MCF 10A (cell line): ENCODE data around the gene RCL1. TPM values are rescaled to one million over a fixed set of nuclear protein-coding genes. Genes with fewer than 3 reads are reported as not detected.

Experiments
- BruUV-seq: library from RNA; stranded (reverse); fragments of 400-500 nt; replicated peaks from 2 replicates; lab custom pipeline; 2021; lab: Mats Ljungman, UMichigan
- CTCF ChIA-PET: fragments of 300-600 bp; sonication (Branson Sonifier 250); formaldehyde crosslinking; extraction: SDS; loops from one replicate; lab custom pipeline; 2021; ENCODE audit warnings: antibody characterized with exemption, inconsistent platforms; lab: Yijun Ruan, JAX
- POLR2A ChIA-PET: fragments of 300-600, 350-650 bp; sonication (Branson Sonifier 250); formaldehyde crosslinking; extraction: SDS; loops from one replicate; lab custom pipeline; 2020; ENCODE audit warnings: antibody characterized with exemption, inconsistent platforms; lab: Yijun Ruan, JAX
- DNase-seq: peaks from one replicate; pipeline ENCODE4 v3.0.0-alpha.2; 2018; ENCODE audit not compliant: unreplicated experiment
- H3K27ac Mint-ChIP-seq: one replicate; pipeline ENCODE4 v1.8.0; 2022; ENCODE audit warnings: mild to moderate bottlenecking, low read depth, mixed read lengths; ENCODE audit not compliant: unreplicated experiment
- H3K27me3 Mint-ChIP-seq: one replicate; pipeline ENCODE4 v1.8.0; 2022; ENCODE audit warnings: mixed read lengths; ENCODE audit not compliant: insufficient read depth, unreplicated experiment
- H3K36me3 Mint-ChIP-seq: one replicate; pipeline ENCODE4 v1.8.0; 2022; ENCODE audit warnings: mild to moderate bottlenecking, moderate library complexity, mixed read lengths; ENCODE audit not compliant: insufficient read depth, unreplicated experiment
- H3K4me1 Mint-ChIP-seq: one replicate; pipeline ENCODE4 v1.8.0; 2022; ENCODE audit warnings: mixed read lengths; ENCODE audit not compliant: insufficient read depth, unreplicated experiment
- H3K4me3 Mint-ChIP-seq: one replicate; pipeline ENCODE4 v1.8.0; 2022; ENCODE audit warnings: mild to moderate bottlenecking, moderate library complexity, mixed read lengths; ENCODE audit not compliant: unreplicated experiment
- H3K9me3 Mint-ChIP-seq: one replicate; pipeline ENCODE4 v1.8.0; 2022; ENCODE audit warnings: mixed read lengths; ENCODE audit not compliant: unreplicated experiment
- intact Hi-C: fragments of 100-400 bp; cut with micrococcal nuclease; formaldehyde crosslinking; loops from 2 replicates; pipeline ENCODE4 v1.14.1; 2022
- total RNA-seq: library from RNA; stranded (reverse); gene quantifications from 2 replicates; pipeline ENCODE4 v1.2.3, GENCODE V29; 2022
- TF ChIP-seq, protein P1 (sequence below): fragments of 200-600 bp; IDR thresholded peaks from one replicate; pipeline ENCODE4 v1.8.0; 2022; ENCODE audit warnings: antibody characterized with exemption, mild to moderate bottlenecking; ENCODE audit not compliant: unreplicated experiment

RCL1 gene
- total RNA-seq, 1 experiment from 2014 or later, result 27.8 TPM

- intact Hi-C loops, result loop anchor here (5.0 kb wide), 2 partner anchors 40 to 155 kb away; partner anchors contain the start of genes JAK2 and RCL1
- Mint-ChIP-seq H3K27me3 (no peaks in the 10 kb centered on the region), H3K4me3 (no peak overlapping the region), H3K36me3 (peaks cover 23% of the 10 kb centered on the region), H3K27ac (peak overlapping the region; percentile 93), H3K9me3 (no peaks in the 10 kb centered on the region), H3K4me1 (peaks cover 39% of the 10 kb centered on the region)
- TF ChIP-seq, protein P1, sequence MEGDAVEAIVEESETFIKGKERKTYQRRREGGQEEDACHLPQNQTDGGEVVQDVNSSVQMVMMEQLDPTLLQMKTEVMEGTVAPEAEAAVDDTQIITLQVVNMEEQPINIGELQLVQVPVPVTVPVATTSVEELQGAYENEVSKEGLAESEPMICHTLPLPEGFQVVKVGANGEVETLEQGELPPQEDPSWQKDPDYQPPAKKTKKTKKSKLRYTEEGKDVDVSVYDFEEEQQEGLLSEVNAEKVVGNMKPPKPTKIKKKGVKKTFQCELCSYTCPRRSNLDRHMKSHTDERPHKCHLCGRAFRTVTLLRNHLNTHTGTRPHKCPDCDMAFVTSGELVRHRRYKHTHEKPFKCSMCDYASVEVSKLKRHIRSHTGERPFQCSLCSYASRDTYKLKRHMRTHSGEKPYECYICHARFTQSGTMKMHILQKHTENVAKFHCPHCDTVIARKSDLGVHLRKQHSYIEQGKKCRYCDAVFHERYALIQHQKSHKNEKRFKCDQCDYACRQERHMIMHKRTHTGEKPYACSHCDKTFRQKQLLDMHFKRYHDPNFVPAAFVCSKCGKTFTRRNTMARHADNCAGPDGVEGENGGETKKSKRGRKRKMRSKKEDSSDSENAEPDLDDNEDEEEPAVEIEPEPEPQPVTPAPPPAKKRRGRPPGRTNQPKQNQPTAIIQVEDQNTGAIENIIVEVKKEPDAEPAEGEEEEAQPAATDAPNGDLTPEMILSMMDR, result no peak
- ChIA-PET POLR2A (interaction anchor here (2.3 kb wide), 1 partner anchor 39 kb away, joined by 15 read pairs; the partner anchor contains the start of gene RCL1), CTCF (interaction anchor here (0.7 to 4.1 kb wide), 5 partner anchors 69 to 156 kb away, joined by 3 to 21 read pairs (median 3); no protein-coding TSS in a partner anchor)
- DNase-seq, result no peak
- no TSS peak for BruUV-seq
Observed at GRCh38 chr9:4831944-4832343, 39.2 kb downstream of the RCL1 start.

DNA sequence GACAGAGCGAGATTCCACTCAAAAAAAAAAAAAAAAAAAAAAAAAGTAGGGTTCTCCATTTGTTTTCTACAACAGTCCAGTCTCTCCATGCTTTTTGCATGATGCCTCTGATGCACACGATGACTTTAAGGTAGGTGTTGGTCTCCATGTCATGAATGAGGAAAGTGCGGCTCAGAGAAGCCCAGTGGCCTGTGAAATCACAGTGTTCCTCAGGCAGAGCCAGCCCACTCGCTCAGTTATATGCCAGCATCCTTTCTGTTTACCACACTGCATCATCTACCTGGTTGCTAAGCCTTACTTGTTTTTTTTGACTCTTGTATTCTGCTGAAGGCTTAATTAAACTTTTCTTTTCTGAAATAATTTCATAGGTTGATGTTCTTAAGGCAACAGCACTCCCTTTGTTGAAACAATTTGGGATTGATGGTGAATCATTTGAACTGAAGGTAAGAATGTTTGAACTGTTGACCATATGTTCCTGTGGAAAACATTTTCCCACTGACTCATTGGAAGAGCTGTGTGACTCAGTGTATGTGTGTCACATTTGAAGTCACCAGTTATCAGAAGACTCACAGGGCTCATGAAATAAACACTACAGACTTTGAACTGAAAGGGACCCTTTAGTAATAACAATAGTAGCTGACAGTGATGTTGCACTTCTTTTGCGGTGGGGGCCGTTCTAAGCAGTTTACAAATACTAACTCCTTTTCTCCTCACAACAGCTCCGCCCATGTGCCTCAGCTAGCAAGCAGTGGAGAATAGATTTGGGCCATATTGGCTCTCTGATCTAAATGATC lies 40.2 kb downstream of the RCL1 start:
- Mint-ChIP-seq H3K27me3 (no peaks in the 10 kb centered on the region), H3K27ac (peak overlapping the region; percentile 93), H3K36me3 (peaks cover 22% of the 10 kb centered on the region), H3K4me3 (peak overlapping the region; percentile 47), H3K9me3 (no peaks in the 10 kb centered on the region), H3K4me1 (peaks cover 39% of the 10 kb centered on the region)
- peak; percentile 91 for DNase-seq
- POLR2A ChIA-PET, result interaction anchor here (0.7 to 2.3 kb wide), 7 partner anchors 34 to 154 kb away, joined by 3 to 15 read pairs (median 4); partner anchors contain the start of genes AK3 and RCL1
- CTCF ChIA-PET, result interaction anchor here (0.7 to 4.1 kb wide), 6 partner anchors 25 to 155 kb away, joined by 3 to 21 read pairs (median 4); no protein-coding TSS in a partner anchor
- TF ChIP-seq, protein P1, result no peak
- BruUV-seq, result no TSS peak
- intact Hi-C loops, result loop anchor here (5.0 kb wide), 2 partner anchors 41 to 154 kb away; partner anchors contain the start of genes JAK2 and RCL1

DNA sequence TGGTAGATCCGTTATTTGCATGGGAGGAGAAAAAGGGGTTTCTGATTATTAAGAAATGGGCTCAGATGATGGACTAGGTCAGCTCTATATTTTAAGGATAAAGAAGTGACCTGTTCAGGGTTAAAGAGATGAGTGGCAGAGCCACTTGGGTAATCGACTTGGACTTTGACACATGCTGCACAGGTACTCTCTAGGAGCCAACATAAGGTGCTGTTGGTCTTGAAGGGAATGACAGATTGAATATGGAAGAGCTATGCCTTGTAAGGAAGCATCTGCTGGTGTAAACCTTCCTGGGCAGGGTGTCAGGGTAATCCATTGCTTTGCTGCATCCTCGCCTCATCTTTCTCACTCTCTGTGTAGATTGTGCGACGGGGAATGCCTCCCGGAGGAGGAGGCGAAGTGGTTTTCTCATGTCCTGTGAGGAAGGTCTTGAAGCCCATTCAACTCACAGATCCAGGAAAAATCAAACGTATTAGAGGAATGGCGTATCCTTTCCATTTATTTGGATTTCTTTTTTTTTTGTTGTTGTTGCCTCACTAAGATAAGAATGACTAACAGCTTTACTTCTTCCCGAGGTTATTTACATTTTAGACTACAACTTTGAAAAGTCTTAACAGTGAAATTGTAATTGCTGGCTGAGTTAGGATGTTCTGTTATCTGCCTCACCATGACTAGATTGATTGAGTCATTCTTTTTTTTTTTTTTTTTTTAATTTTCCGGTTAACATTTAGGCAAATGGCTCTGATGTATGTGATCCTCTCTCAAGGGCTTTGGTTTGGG lies 41.2 kb downstream of the RCL1 start:
- Mint-ChIP-seq H3K27ac (peak overlapping the region; percentile 93), H3K4me1 (peaks cover 39% of the 10 kb centered on the region), H3K4me3 (no peak overlapping the region), H3K27me3 (no peaks in the 10 kb centered on the region), H3K36me3 (peaks cover 27% of the 10 kb centered on the region), H3K9me3 (no peaks in the 10 kb centered on the region)
- peak; percentile 22 for DNase-seq
- POLR2A ChIA-PET, result interaction anchor here (1.0 to 1.8 kb wide), 4 partner anchors 40 to 153 kb away, joined by 3 to 13 read pairs (median 6); partner anchors contain the start of gene RCL1
- BruUV-seq, result no TSS peak
- TF ChIP-seq, protein P1, result no peak
- CTCF ChIA-PET, result interaction anchor here (0.9 to 4.1 kb wide), 4 partner anchors 40 to 154 kb away, joined by 3 to 21 read pairs (median 6); no protein-coding TSS in a partner anchor
- intact Hi-C loops, result loop anchor here (5.0 kb wide), 2 partner anchors 42 to 153 kb away; partner anchors contain the start of genes JAK2 and RCL1
